GM19035 (cell line): ENCODE data around the gene INPP4A.

Experiments used
- ATAC-seq: cut with Tn5 transposase; IDR thresholded peaks from one replicate; pipeline ENCODE4 v1.9.1; 2021; ENCODE audit not compliant: unreplicated experiment

INPP4A gene

DNA sequence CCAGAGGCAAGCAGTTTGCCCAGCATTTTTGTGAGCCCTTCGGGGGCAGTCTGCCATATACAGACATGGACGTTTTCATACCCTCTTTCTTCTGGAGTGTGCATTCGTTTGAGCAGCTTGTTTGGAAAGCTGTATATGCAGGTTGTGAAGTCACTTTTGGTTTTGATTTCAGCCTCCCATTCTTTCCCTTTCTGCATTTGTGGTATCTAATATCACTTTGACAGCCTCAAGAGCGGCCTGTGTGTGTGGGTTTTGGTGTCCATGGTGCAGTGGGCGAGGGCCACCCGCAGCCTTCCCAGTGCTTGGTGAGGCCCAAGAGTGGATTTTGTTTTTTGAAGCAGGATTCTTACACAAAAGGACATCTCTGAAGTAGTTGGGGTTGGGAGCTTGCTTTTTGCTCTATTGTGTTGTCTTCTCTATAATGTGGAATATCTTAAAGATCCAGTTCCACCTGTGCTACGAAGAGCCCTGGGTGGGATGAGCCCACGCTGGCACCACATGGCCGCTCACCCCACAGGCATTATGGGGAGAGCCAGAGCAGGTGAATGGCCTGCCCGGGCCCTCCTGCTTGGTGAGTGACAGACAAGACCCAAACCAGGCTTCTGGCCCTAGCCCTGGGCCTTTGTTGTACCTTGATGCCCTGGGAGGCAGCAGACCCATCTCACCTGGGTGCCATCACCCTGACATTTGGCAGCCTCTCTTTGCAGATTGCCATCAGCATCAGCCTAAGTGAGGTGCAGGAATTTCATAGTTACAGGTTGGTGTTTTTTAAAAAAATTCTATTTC, 29.5 kb downstream of the INPP4A start:
- peak; percentile 46 for ATAC-seq

DNA sequence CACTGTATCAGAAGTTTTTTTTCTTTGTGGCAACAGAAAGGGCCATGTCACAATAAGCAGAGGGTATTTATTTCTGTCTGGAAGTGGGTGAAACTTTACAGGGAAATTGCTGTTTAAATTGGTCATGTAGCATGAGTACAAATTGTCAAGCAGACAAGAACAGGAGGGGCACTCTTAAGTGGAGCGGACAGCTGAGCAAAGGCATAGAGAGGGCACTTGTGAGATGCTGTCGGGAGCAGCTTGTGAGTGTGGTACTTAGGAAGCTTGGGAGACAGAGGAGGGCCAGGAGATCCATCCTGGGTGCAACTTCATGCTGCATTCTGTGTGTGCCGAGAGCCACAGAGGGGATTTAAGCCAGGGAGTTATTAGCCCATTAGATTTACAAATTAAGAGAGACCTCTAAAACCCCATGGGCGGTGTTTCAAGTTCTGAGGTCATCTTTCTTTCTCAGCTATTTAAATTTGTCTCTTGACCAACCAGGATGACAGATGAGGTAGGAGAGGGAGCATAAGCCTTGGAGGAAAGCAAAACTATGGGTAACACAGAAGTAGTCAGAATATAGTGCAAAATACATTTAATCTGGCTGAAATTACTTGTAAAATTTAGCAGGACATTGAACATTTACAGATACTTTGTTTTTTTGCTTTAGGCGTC, 30.4 kb downstream of the INPP4A start:
- ATAC-seq: no peak

DNA sequence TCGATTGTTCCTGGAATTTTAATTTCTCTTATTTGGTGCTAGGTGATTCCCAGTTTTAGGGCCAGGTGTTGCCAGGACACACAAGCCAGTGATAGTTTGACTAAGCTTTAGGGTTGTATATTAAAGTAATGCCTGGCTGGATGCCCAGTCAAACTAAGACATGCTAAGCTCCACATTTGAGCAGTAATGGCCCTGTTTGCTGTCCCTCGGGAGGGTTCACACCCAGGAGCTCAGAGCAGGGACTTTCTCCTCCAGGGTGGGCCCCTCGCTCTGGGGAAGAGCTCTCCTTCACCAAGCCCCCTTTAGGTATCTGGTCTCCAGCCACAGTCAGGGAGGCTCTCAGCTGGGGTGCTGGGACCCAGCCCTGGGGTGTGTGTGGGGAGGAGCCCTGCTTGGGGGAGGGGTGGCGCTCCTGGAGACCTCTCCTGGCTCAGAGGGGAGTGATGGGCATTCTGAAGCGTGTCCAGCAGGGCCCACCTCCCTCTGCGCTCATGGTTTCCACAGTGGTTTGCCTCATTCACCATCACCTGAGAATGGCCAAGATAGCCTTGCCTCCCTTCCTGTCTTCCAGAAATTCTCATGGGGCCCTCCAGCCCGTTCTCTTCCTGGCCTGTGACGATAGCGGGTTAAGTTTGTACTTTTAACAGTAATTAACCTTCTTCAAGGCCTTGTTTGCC, 31.7 kb downstream of the INPP4A start:
- ATAC-seq: no peak

DNA sequence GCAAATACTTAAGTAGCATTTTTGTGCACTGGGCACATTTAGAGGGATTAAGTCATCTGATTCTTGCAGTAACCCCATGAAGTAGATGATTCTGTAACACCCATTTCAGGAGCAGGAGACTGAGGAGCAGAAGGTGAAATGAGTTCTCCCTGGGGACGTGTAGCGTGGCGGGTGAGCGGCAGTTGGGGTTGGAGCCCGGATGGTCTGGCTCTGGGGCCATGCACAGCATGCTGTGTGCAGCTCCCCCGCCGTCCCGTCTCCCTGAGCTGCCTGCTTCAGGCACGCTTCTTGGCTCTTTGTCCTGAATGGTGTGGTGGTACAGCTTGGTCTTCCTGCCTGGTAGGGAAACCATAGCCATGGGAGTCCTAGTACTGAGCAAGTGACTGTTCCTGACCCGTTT, 32.4 kb downstream of the INPP4A start:
- no peak for ATAC-seq

DNA sequence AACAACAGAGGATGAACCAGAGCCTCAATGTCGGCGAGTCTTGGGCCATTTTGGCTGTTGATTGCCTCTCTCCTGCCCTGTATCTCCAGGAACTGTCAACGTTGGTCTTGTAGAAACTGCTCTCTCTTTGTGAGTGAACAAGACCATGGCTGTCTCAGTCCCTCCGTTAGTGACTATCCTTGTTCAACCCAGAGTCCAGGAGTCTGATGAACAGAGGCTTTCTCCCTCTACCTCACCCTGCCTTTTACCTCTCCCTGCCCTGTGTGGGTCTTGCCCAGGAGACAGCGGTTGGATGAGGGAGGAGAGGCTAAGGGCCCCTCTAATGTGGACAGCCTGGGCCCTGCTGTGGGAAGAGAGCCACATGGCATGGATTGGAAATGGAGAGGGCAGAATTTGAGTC, 32.8 kb downstream of the INPP4A start:
- ATAC-seq: no peak

DNA sequence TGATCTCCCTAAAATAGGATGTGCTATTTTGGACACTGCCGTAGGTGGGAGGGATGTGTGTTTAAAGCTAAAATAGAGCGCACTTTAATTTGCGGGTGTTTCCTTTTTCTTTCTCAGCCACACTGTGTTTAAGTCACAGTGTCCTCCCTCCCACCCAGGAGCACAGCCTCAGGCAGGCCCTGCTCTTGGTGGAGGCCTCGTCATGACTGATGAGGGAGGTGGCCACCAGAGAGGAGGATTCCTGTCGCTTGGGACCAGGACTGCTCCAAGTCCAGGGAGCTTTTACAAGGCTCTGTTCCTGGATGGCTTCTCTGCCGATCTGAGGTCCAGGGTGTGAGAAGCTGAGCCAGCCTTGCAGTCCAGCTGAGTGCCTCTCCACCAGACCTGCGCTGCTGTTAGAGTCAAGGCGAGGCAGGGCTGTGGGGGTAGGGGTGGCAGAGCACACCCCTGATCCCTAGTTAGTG, 33.5 kb downstream of the INPP4A start:
- no peak for ATAC-seq

DNA sequence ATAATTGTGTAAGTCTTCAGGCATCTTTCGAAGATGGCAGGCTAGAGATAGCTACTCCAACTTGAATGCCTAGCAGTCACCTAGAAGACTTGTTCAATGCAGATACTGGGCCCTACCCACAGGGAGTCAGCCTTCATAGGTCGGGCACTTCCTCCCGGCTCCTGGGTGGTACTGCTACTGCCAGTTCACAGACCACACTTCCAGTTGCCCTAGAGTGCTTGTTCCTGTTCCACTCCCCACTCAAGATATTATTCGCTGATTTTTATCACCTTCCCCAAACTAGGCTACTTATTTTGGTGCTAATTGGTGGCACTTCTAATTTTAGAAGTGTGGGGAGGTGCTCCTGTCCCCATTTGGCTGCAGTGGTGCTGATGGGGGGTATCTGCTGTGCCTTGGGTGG, 34.2 kb downstream of the INPP4A start:
- ATAC-seq: no peak

DNA sequence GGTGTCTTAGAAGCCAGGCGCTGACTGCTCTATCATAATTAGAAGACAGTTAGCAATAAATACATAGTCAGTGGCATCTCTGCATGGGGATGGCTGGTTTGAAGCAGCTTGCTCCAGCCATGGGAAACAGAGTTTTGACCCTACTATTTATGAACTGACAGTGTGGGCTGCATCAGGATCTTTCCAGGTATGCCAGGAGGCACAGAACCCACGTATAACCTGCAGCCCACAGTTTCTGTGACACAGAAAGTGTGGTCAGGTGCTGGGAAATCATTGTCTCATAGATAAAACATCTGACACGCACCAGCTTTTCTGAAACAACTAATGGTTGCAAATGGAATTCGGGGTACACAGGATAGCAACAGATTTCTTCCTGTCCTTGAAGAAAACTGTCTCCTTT, 34.7 kb downstream of the INPP4A start:
- no peak for ATAC-seq

DNA sequence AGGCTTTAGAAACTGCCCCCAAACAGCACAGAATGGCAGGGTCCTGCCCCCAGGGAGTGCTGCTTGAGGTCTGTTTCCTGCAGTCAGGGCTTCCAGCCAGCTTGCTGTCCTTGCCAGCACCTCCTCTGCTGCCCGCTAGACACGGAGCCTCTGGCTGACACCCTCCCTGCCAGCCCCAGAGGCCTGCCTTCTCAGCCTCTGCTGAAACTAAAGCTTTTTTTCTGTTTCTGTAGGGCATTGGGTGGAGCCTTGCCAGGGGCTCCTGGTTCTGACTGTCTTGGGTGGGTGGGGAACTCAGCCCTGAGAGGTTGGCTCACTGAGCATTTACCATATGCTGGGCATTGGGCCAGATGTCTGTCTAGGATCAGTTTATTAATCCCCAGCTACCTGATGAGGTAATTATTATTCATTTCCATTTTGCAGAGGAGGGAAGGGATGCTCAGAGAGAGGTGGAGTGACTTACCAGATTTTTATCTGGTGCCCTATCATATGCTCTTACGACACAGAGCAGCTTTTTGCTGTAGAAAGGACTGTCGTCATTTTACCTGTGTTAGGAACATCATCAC, 35.4 kb downstream of the INPP4A start:
- no peak for ATAC-seq

DNA sequence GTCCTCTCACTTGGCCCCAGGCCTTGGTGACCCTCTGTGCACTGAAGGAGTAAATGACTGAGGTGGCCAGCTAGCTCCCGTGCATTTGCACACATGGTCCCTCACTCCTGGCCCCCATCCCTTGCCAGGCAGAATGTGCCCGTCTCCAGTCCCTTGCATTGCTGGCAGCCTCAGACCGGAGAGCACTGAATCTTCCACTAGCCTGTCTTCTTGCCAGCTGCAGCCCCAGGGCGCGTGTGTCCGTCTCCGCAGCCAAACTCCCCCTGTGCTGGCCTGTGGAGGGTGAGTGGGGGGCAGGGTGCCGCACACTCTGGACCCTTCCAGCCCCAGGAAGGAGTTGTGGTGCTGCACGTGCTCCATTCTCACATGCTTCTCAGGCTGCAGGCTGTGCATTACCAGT, 35.9 kb downstream of the INPP4A start:
- no peak for ATAC-seq

DNA sequence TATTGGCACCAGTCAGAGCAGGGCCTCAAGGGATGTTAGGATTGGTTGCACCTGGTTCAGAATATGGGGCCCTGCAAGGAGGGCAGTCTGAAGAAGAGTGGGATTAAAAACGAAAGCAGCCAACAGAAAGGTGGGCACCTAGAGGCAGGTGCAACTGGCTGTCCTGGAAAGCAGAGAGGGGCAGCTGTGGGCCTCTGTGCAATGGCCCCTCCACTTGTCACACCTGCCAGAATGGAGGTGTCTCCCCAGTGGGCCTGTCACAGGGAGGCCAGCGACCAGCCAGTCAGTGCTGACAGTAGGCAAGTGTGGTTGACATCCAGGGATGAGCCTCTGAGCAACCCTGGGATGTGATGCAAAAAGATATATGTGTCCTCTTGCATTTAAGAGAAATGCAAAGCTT, 37.7 kb downstream of the INPP4A start:
- ATAC-seq: no peak

DNA sequence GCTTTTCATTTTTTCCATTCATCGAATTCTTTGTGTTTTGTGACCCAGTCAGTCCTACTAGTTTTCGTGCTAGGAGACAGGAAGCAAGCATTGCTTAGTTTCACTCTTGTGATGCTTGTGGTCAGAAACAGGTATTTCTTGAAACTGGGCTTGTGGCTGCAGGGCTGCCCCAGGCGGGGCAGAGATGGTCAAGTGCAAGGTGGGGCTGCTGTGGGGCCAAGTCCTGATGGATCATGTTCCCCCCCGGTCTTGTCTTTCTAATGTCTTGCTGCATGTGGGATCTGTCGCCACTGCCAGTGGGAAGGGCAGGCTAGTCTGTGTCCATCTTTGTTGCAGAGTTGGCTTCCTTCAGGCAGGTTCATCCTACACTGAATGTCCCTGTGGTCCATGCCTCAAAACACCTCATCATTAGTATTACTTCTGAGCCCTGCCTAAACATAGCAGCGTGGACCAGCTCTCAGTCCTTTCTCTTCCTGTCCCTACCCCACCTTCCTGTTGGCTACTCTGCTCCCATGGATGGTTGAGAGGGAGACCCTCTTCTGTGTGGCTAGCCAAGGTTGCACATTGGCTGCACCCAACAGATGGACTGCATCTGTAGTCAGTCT, 38.7 kb downstream of the INPP4A start:
- peak; percentile 67 for ATAC-seq

DNA sequence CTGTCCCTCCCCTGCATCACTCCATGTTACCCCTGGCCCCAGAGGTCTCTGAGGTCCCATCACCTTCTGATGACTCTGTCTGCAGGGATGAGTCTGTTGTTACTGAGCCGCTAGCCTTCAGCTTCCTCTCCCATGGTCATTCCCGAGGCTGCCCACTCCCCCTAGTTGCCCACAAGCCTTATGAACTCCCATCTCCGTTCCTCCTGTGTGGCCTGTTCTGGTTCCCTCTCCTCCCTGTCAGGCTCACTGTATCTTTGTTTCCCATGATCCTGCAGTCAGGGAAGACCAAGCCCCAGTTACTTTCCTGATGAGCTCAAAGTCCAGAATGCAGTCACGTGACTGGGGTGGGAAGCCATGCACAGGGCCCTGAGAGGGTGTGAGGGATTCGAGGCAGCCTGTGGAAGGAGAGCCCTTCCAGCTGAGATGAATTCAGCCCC, 39.5 kb downstream of the INPP4A start:
- ATAC-seq: no peak

DNA sequence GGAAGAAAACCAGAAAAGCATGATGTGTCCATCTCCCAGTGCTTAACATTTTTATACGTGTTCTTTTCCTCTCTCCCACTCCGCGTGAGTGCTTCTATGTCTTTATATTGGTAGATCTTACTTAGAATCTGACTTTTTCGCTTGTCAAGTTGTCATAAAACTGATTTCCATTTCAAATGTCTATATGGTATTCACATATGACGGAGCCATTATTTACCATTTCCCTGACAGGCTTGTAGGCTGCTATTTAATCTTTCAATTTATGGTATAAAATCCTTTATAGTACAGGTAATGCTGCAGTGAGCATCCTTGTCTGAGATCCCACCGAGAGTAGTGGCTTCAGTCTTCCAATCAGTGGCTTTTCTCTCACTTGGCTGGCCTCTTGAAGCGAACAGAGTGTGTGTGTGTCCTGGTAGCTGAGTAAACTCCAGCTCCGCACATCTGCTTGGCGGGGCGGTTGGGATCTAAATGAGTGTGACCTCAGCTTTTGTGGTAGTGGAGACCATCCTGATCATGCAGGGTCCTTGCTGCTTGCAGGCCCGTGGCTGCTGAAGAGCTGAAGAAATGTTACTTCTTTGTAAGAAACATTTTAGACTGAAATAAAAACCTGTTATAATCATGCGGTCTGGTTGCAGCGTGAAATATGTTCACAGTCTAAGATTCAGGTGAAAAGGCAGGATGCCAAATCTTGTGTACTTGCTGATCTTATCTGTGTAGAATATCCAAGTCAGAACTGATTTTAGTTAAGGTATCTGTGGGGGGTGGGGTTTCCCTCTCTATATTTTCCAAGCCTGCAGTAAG, 40.2 kb downstream of the INPP4A start:
- ATAC-seq: no peak

DNA sequence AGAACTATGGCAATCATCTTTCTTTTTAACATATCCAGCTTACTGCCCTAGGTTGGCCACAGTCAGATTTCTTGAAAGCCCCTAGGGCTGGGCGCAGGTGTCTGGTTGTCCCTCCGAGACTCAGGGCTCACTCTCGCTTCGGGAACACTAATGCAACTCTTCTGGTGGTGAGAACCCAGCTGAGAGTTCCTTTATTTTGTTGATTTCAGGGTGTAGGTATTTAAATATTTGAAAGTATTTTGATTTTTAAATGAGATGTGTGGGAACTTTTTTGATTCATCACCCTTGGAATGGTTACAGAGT, 40.7 kb downstream of the INPP4A start:
- no peak for ATAC-seq

DNA sequence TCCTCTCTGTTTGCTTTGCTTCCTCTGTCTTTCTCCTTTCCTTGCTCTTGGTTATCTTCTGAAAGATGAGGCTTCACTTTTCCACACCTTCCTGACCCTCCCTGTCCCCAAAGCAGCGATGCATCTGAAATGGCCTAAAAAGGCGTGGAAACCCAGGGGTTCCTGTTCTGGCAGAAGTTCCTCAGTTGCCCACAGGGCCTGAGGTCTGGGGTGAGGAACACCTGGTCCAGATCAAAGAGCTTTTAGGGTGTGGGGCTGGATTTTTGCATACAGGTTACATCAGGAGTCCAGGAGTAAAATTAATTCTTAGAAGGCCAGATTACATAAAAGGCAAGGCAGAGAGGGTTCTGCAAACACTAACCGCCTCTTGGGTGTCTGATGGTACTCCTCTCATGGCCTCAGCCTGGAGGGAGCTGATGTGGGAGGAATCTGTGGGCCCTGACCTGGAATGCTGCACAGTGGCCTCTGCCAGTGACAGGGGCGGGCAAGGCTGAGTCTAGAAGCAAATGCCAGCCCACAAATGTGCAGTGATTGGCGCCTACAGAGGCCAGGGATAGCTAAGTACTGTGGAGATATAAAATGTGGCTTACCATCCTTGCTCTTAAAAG, 41.8 kb downstream of the INPP4A start:
- ATAC-seq: no peak

DNA sequence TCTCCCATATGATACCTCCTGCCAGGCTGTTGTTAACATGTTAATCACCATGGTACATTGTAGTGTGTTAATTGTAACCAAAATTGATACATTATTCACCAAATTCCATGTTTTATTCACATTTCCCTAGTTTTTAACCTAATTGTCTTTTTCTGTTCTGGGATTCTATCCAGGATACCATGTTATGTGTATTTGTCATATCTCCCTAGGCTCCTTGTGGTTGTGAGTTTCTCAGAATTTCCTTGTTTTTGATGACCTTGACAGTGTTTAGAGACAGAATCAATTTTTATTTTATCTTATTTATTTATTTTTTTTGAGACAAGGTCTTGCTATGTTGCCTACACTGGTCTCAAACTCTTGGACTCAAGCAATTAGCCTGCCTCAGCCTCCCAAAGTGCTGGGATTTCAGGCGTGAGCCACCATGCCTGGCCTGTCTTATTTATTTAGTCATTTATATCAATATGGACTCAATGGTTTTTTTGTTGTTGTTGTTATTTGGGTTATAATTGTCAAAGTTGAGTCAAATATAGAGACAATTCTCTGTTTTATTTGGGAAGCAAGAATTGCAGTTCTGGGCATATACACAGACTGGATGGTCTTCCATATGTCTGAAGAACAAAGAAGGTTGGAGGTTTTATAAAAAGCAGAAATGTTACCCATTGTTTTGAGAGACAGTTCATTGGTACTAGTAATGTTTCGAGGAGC, 42.6 kb downstream of the INPP4A start:
- ATAC-seq: no peak

DNA sequence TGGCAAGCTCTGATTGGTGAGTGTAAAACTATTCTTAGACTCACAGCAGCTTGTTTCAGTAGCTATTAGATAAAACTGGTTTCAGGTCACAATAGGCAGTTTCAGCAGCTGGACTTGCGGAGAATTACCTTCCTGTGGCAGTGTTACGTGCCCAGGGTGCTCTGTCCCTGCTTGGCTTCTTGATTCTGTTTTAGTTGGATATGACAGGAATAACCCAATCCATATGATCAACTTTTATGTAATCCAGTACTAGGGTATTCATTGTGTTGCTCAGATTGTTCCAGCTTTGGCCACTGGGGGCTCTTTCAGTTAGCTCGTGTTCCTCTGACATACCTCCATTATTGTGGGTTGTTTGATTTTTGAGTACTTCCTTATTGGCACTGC, 43.1 kb downstream of the INPP4A start:
- no peak for ATAC-seq

DNA sequence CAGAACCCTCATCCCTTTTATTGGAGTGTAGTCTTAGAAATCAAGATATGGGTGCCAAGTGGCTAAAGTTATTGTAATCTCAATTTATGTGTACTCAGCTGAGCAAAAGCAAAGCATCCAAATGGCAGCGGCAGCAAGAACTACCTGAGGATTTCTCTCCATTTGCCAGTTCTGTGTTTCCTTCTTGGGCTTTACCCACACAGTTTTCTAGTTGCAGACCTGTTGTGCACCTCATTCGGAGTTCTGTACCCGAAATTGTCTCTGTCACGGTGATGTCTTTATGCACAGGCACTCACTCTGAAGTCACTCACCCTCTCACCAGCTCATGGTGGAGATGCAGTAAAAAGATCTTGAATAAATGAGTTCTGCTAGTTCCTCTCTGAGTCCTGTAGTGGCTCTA, 43.6 kb downstream of the INPP4A start:
- no peak for ATAC-seq

DNA sequence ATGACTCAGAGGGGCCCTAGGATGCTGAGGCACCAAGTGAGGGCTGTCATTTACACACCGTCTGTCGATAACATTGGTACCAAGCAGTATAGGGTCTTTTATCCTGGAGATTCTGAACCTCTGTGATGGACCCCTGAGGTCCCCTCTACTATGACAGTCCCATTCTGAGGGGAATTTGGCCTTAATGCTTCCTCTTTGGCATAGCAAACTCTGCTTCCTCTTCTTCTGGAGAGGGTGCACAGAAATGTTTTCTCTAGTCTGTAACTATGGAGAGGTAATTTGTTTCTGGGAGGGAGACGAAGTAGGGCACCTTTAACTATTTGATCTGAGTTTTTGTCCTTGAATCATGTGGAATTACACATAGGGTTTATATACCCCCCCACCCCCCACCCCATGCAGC, 44.8 kb downstream of the INPP4A start:
- no peak for ATAC-seq
